ENCODE results near the gene ZNF497. TPM values are rescaled to one million over a fixed set of nuclear protein-coding genes. Genes with fewer than 3 reads are reported as not detected.
"Not testable (repeated sequence)": the region's sequence is repeated elsewhere in the genome, so short reads cannot be mapped to it uniquely, and the experiment has no call there.

Gene ZNF497
- 1 to 10 TPM in 10 of 12 donors, not detected in 2; 1.6 to 3.0 (median 1.9) TPM for polyA plus RNA-seq (ENCODE audit: insufficient read length in 12 of 12)
- long read RNA-seq, donor 1, partial matches to known transcripts: 0 of 1 reads
- long read RNA-seq, donor 1, other reads (novel, unspliced or antisense): 0 of 1 reads
- long read RNA-seq, donor 2: 0 reads
- long read RNA-seq, donor 3: 0 reads
- long read RNA-seq, donor 4, partial matches to known transcripts: 468 of 1,237 reads
- long read RNA-seq, donor 4, other reads (novel, unspliced or antisense): 768 of 1,237 reads
- long read RNA-seq, donor 5, partial matches to known transcripts: 0 of 1 reads
- long read RNA-seq, donor 5, other reads (novel, unspliced or antisense): 0 of 1 reads
- long read RNA-seq, donor 6: 0 reads
- long read RNA-seq, donor 7, partial matches to known transcripts: 0 of 1 reads
- long read RNA-seq, donor 7, other reads (novel, unspliced or antisense): 0 of 1 reads
- long read RNA-seq, donor 8, partial matches to known transcripts: 0 of 1 reads
- long read RNA-seq, donor 8, other reads (novel, unspliced or antisense): 0 of 1 reads
- long read RNA-seq, donor 9: 0 reads
- long read RNA-seq, donor 10, partial matches to known transcripts: 0 of 1 reads
- long read RNA-seq, donor 10, other reads (novel, unspliced or antisense): 0 of 1 reads
- long read RNA-seq, donor 11: 0 reads

DNA sequence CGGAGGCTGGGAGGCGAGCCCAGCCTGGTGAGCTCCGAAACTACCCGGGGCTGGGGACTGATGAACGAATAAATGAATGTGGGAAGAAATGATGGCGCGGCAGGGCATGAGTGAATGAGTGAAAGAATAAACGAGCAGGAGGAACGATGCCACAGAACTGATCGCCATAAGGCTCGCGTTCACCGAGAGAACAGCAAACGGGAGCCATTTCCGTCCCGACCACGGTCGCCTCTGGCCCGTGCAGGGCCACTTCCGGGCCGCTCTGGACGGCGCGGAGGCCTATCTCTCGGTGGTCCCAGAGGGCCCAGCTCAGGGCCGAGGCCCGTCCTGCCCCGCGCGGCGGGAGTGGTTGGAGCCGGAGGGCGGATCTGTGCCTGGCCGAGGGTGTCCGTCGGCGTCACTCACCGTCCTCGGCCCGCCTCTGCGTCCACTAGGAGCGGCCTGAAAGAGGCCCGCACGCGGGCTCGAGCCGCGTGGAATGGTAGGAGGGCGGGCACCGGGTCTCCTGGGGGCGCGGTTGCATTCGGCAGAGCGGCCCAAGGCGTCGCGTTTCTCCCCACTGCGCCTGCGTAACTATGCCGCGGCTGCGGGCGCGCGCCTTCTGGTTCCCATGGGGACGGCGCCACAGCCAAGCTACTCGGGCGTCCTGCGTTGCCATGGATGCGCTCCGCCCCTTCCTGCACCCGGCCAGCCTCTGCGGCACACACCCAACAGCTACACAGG, at the start of gene ZNF497:
TSS of gene ZNF497 (minus strand) at position 480 of the 723 bp plus-strand sequence. CDS start 5,116 bp downstream, outside the sequence.
- DNase-seq: peak; percentile 97

GRCh38 chr19:58409010-58409790, 46.6 kb upstream of the ZNF497 start:
- DNase-seq: no peak

DNA sequence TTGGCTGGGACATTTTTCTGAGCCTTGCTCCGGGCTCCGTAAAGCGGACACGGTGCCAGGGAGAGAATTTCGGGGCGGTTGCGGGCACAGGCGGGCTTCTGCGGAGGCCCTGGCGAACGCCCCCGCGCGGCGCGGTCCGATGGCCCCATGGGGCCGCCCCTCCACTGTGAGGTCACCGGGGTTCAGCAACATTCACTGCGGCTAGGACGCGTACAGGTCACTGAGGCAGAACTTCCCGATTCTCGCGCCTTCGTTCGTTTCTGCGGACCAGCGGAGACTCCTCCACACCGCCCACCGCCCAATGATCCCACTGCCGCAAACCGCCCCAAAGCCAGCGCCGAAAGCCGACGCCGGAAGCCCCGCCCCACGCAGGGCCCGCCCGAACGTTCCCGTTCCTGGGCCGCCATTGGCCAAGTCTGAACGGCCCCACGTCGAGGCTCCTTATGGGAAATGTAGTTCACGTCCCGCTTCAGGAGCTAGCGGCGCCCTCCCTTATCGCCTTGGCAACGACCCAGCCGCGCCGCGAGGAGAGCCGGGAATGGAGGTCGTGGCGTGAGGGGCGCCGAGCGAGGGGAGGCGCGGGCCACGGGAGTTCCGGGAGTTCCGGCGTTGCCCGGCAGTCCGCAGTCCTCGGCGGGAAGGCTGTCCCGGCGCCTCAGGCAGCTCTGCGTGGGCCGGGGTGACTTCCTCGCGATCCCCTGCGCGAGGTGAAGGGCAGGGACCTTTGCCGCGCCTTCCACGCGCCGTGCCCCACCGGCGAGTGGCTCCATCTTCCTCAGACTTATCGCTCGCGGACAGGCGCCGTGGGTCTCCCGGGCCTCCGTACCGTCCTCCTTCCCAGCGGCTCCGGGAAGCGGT, 45.8 kb upstream of the ZNF497 start, which contains the start of gene ZNF584:
TSS of gene ZNF584 (plus strand) at position 498 of the 858 bp plus-strand sequence. CDS start 499 bp downstream, outside the sequence.
- DNase-seq: peak; percentile 94

DNA sequence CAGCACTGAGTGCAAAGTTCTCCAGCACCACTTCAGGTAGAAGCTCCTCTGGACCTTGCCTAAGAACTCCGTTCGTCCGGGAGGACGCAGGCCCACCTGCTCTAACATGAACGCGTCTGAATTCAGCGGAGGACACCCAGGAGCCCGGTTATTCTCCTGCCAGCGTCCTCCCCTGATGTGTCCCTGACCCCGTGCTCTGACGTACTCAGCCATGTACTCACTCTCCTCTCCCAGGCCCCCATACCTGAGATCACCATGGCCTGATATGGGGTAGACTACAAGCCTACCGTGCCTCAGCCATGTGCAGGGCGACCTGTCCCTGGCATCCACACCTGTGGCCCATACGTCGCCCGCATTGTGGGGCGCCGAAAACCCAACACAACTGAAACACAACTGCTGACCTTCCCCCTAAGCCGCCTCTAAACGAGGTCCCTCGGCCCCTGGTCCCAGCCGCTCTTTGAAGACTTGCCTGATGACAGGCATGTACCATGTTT, 45.2 kb upstream of the ZNF497 start:
- no peak for DNase-seq

DNA sequence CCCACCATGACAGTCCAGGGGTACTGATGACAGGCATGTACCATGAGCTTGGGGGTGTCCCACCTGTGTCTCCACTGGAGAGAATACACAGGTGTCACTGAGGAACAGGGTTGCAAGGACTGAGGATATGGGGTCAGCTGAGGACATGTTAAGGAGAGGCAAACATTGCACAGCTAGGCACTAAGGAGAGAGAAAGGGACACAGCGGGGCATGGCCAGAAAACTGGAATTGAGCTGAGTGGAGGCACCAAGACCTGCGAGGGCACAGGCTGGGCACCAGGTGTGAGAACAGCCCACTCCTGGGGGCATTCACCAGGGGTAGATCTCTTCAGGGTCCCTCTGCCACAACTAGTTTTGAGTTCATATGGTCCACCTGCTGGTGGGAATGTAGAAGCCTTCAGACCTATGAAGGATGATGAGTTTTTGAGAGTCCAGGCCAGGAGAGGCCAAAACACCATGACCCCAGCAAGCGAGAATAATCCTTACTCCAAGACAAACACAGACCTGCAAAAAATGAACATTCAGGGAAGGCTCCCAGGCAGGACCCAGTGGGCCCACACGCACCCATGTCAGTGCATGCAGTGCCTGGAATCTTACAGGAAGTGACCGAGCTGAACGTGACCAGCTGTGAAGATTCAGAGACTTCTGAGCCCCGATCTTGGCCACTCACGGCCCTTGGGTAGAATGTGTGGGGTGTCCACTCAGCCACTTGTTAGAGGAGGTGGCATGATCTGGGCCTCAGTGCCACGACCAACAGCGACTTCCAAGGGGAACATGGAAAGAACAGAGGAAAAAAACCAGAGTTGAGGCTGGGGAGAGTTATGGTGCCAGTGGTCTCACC, 44.5 kb upstream of the ZNF497 start:
- DNase-seq: no peak

- not testable (repeated sequence) for DNase-seq
Measured at GRCh38 chr19:58403920-58404478, 41.4 kb upstream of the ZNF497 start.

GRCh38 chr19:58401840-58402421, 39.4 kb upstream of the ZNF497 start:
- no peak for DNase-seq

DNA sequence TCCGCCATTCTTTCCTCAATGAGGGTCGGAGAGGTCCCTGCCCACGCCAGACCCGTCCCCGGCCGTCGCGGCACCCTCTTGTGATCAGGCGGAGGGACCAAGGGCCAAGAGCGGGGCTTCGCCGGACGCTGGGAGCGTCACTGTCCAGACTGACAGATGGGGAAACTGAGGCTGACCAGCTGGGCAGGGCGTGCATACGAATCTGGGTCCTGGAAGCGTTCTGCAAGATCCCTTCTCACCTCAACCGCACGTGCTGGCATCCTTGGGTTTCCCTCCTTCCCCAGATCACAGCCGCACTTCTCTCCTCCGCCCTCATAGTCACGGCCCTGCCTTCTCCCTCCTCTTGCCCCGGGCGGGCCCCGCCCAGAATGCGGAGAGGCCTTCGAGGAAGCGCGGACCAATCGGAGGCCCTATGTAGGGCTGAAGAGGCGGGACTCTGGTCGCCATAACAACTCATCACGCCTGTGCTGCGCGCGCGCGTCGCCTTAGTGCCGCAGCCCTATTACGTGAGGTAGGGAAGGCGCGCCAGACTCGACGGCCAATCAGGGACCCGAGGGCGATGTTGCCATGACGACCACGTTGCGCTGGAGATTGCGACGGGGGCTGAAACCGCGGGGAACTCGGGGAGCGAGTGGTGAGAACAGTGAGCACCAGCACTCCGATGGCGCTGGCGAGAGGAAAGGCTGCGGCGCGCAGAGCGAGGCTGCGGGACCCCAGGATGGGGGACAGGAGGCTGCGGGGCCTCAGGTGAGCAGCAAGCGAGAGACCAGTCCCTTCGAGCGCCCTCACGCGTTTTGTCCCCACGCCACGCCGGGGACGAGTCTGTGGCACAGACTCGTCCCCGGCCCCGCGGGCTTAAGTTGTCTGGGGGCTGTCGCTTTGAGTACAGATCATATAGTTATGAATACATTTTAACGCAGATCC, 38.6 kb upstream of the ZNF497 start:
- DNase-seq: peak; percentile 99

GRCh38 chr19:58400316-58400915, 37.9 kb upstream of the ZNF497 start:
- no peak for DNase-seq

GRCh38 chr19:58399903-58400302, 37.4 kb upstream of the ZNF497 start:
- no peak for DNase-seq

DNA sequence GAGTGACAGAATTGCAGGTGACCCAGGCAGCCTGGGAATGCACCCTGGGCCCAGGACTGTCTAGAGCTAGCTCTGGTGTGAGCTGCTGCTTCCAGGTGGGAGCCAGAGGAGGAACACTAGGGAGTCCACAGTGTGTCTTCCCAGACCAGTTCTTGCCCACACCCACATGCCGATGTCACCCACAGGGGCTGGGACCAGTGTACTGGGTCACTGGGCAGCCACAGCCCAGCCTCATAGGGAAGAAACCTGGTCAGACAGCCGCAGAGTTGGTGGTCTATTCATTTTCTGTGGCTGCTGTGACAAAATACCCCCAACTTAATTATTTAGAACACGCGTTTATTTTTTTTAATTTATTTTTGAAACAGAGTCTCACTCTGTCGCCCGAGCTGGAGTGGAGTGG, 36.0 kb upstream of the ZNF497 start:
- DNase-seq: no peak

- no peak for DNase-seq
Measured at GRCh38 chr19:58398087-58398486, 35.5 kb upstream of the ZNF497 start.

DNA sequence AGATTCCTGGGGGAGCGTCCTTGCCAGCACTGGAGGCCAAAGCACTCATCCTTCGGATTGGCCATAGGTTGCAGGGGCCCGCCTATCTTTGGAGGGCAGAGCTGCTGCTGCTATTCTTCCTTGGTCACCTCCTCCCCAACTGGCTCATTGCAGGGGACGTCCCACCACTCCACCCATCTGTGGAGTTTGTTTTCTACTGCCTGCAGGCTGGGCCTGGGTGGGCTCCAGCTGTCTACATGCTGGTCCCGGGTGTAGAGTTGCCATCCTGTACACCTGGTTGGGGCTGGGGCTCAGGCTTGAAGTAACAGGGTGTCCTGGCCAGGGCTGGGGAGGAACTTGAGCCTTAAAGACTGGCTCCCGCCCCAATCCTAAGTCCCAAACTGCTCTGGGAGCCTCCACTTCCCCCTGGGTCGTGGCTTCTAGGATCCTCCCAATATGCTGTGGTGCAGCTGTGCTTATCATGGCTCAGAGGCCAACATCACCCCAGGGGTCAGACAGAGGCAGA, 35.0 kb upstream of the ZNF497 start:
- no peak for DNase-seq

DNA sequence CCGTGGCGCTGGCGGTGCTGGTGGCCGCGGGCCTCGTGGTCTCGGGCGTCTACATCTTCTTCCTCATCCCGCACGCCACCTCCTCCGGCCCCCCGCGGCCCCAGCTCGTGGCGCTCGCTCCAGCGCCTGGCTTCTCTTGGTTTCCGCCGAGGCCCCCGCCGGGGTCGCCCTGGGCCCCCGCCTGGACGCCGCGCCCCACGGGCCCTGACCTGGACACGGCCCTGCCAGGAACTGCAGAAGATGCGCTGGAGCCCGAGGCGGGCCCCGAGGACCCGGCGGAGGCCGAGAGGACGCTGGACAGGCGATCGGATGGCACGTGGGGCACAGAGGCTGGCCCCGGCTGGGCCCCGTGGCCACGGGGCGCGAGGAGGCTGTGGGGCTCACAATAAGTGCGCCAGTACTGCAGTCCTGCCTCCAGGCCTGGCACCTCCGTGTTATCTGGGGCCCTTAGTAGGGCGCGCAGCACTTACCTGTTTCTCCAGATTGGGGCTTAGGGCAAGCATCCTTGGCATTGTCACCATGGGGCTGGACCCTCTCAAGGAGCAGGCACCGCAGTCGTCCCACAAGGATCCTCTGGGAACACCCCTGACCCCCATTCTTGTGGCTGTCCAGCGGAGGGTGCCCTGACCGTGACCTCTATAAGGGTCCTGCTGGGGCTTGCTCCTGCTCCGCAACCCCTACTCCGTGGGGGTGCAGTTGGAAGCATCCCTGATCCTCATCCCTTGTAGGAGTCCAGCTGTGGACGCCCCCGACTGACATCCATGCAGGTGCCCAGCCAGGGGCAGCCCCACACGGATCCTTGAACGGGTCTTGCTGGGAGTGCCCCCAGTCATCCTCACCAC, 34.4 kb upstream of the ZNF497 start:
- no peak for DNase-seq

GRCh38 chr19:58395979-58396627, 33.6 kb upstream of the ZNF497 start:
- no peak for DNase-seq

All from muscle of arm (tissue), 14 donors.